Breast epithelium (tissue), 4 donors: ENCODE results near the gene PPM1H. TPM values are rescaled to one million over a fixed set of nuclear protein-coding genes. Genes with fewer than 3 reads are reported as not detected.

Experiments used
- DNase-seq, 2 donors: peaks; one replicate each; pipeline ENCODE4 v3.0.0-alpha.2; 2019; ENCODE audit warnings: low spot score in 2 of 2
- H3K27ac ChIP-seq, 2 donors: fragments of 200-600 bp; sonication (generic) in 1 of 2; one replicate each; pipeline ENCODE4 v1.5.1; 2016 to 2019; ENCODE audit warnings: mild to moderate bottlenecking in 1 of 2
- H3K27me3 ChIP-seq, 2 donors: fragments of 200-600 bp; sonication (generic) in 1 of 2; one replicate each; pipeline versions ENCODE4 v1.5.1 to v1.6.0; 2017 to 2019; ENCODE audit warnings: control low read depth in 1 of 2, mild to moderate bottlenecking in 1 of 2
- H3K36me3 ChIP-seq: fragments of 200-600 bp; one replicate; pipeline ENCODE4 v1.5.1; 2019
- H3K4me1 ChIP-seq, 2 donors: fragments of 200-600 bp; sonication (generic); one replicate each; pipeline ENCODE4 v1.5.1; 2016 to 2019; ENCODE audit warnings: control low read depth in 1 of 2
- H3K4me3 ChIP-seq, 3 donors: fragments of 200-600 bp; sonication (generic); 1 replicate in 2 of 3; 2 replicates in 1 of 3; pipeline ENCODE4 v1.5.1; 2016 to 2019; ENCODE audit warnings: mild to moderate bottlenecking in 3 of 3, moderate library complexity in 2 of 3
- H3K9me3 ChIP-seq, 2 donors: fragments of 200-600 bp; sonication (generic) in 1 of 2; one replicate each; pipeline ENCODE4 v1.5.1; 2016 to 2019; ENCODE audit warnings: control low read depth in 1 of 2
- CTCF ChIP-seq, 3 donors: fragments of 450-650 bp; IDR thresholded peaks; one replicate each; pipeline ENCODE4 v1.5.1; 2016 to 2017; ENCODE audit warnings: antibody characterized with exemption in 3 of 3, mild to moderate bottlenecking in 3 of 3, moderate library complexity in 3 of 3
- POLR2A ChIP-seq: fragments of 450-650 bp; IDR thresholded peaks from one replicate; pipeline ENCODE4 v1.6.1; 2016; ENCODE audit warnings: antibody characterized with exemption, mild to moderate bottlenecking, moderate library complexity
- POLR2AphosphoS5 ChIP-seq, 3 donors: sonication (generic); formaldehyde crosslinking; IDR thresholded peaks; one replicate each; pipeline ENCODE4 v1.6.1; 2017; ENCODE audit warnings: antibody characterized with exemption in 3 of 3
- intact Hi-C: fragments of 100-400 bp; cut with DNase I; formaldehyde crosslinking; loops from one replicate; pipeline ENCODE4 v1.15.1; 2023; ENCODE audit warnings: low total_unique reads
- total RNA-seq, 3 donors: library from RNA; depleted of rRNA; stranded (reverse); fragments of >200 nt; gene quantifications; one replicate each; pipeline ENCODE4 v1.1.0, GENCODE V29; 2016

Gene PPM1H
- total RNA-seq, 3 donors from 2014 or later, result 2.2 to 15.4 (median 13.5) TPM

DNA sequence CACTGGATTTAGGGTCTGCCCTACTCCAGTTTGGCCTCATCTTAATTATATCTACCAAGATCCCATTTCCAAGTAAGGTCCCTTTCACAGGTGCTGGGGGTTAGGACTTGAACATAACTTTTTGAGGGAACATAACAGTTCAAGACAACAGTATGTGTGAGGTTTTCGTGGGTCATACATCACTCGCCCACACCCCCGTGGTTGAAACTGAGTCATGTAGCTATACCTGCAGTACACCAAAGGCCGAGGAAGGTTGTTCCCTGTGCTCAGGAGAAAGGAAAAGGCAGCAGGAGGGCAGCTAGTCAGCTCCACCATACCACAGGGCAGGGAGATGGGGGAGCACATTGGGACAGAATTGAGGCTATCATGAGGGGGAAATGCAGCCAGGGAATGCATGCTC, 167.0 kb downstream of the PPM1H start:
- H3K9me3 ChIP-seq, result no peaks in the 10 kb centered on the region
- H3K27ac ChIP-seq, result peak overlapping the region; percentile 39 to 50
- no peak overlapping the region for H3K4me3 ChIP-seq
- TF ChIP-seq CTCF (IDR thresholded peaks at IDR 0.05) (no peak), POLR2AphosphoS5 (IDR thresholded peaks at IDR 0.05) (no peak), POLR2A (no peak)
- no peaks in the 10 kb centered on the region for H3K36me3 ChIP-seq
- DNase-seq, result no peak
- no peaks in the 10 kb centered on the region for H3K27me3 ChIP-seq
- no peaks in the 10 kb centered on the region for H3K4me1 ChIP-seq
- intact Hi-C loops, result no loop called here

- DNase-seq, result no peak
- Histone ChIP-seq H3K27me3 (no peaks in the 10 kb centered on the region), H3K9me3 (no peaks in the 10 kb centered on the region), H3K4me3 (no peak overlapping the region), H3K36me3 (no peaks in the 10 kb centered on the region), H3K4me1 (no peaks in the 10 kb centered on the region), H3K27ac (peak overlapping the region; percentile 39 to 50)
- TF ChIP-seq POLR2A (no peak), POLR2AphosphoS5 (IDR thresholded peaks at IDR 0.05) (no peak), CTCF (IDR thresholded peaks at IDR 0.05) (no peak)
- intact Hi-C loops, result no loop called here
Observed at GRCh38 chr12:62767496-62767895, 167.5 kb downstream of the PPM1H start.

DNA sequence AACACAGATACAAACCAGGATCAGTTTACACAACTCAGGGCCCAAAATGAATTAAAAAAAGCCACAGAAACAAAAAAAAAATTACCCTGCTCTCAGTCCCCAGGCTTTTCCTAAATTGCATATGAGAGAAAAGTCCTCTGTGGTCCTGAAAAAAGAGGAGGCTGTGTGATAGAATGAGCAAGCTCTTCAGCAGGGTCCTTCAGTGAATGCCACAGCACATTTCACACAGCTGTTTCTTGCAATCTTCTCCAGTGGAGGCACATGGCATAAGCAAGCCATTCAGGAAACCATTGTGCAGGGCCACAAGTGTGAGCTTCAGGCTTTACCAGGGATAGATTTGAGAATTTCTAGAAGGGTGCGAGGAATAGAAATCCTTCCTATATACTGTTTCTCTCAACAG, 168.5 kb downstream of the PPM1H start:
- no peaks in the 10 kb centered on the region for H3K9me3 ChIP-seq
- no peak overlapping the region for H3K4me3 ChIP-seq
- H3K27me3 ChIP-seq, result no peaks in the 10 kb centered on the region
- no peaks in the 10 kb centered on the region for H3K36me3 ChIP-seq
- H3K4me1 ChIP-seq, result no peaks in the 10 kb centered on the region
- intact Hi-C loops, result no loop called here
- TF ChIP-seq POLR2A, result no peak
- no peak for DNase-seq
- H3K27ac ChIP-seq, result peak overlapping the region in 1 of 2 donors; percentile 6

- Histone ChIP-seq H3K4me1 (no peaks in the 10 kb centered on the region), H3K27me3 (no peaks in the 10 kb centered on the region), H3K36me3 (no peaks in the 10 kb centered on the region), H3K4me3 (no peak overlapping the region), H3K27ac (peak overlapping the region in 1 of 2 donors; percentile 43), H3K9me3 (no peaks in the 10 kb centered on the region)
- no peak for TF ChIP-seq CTCF (IDR thresholded peaks at IDR 0.05)
- TF ChIP-seq POLR2A, result no peak
- TF ChIP-seq POLR2AphosphoS5 (IDR thresholded peaks at IDR 0.05), result no peak
- intact Hi-C loops, result no loop called here
- DNase-seq, result no peak
Observed at GRCh38 chr12:62763861-62764645, 170.9 kb downstream of the PPM1H start.

- no peak overlapping the region for H3K4me3 ChIP-seq
- no peak for TF ChIP-seq POLR2A
- no peak for TF ChIP-seq POLR2AphosphoS5 (IDR thresholded peaks at IDR 0.05)
- TF ChIP-seq CTCF (IDR thresholded peaks at IDR 0.05), result no peak
- H3K4me1 ChIP-seq, result no peaks in the 10 kb centered on the region
- no peaks in the 10 kb centered on the region for H3K9me3 ChIP-seq
- no peaks in the 10 kb centered on the region for H3K36me3 ChIP-seq
- intact Hi-C loops, result no loop called here
- DNase-seq, result no peak
- H3K27ac ChIP-seq, result peak overlapping the region in 1 of 2 donors; percentile 43
- H3K27me3 ChIP-seq, result no peaks in the 10 kb centered on the region
Observed at GRCh38 chr12:62763312-62763711, 171.6 kb downstream of the PPM1H start.
